ENCODE data around the gene SEMA5A.

GRCh38 chr5:9201761-9202160, 344.1 kb downstream of the SEMA5A start:
- TF ChIP-seq, protein P1, sequence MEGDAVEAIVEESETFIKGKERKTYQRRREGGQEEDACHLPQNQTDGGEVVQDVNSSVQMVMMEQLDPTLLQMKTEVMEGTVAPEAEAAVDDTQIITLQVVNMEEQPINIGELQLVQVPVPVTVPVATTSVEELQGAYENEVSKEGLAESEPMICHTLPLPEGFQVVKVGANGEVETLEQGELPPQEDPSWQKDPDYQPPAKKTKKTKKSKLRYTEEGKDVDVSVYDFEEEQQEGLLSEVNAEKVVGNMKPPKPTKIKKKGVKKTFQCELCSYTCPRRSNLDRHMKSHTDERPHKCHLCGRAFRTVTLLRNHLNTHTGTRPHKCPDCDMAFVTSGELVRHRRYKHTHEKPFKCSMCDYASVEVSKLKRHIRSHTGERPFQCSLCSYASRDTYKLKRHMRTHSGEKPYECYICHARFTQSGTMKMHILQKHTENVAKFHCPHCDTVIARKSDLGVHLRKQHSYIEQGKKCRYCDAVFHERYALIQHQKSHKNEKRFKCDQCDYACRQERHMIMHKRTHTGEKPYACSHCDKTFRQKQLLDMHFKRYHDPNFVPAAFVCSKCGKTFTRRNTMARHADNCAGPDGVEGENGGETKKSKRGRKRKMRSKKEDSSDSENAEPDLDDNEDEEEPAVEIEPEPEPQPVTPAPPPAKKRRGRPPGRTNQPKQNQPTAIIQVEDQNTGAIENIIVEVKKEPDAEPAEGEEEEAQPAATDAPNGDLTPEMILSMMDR (optimal IDR thresholded peaks at IDR 0.05 in 1 of 3, IDR thresholded peaks at IDR 0.05 in 1 of 3, conservative IDR thresholded peaks at IDR 0.05 in 1 of 3; ENCODE audit: extremely low read depth in 1 of 3, insufficient read depth in 2 of 3, low read length in 3 of 3): no peak
- TF ChIP-seq EZH2 (IDR thresholded peaks at IDR 0.05; ENCODE audit: low read length): no peak

Measured in keratinocyte (primary cell).